NCI-H748 treated with DMSO at 0.1 percent for 48 hours (cell line): ENCODE measurements around the gene ZNFX1.

Source experiments
- DNase-seq: peaks from one replicate; lab custom pipeline; 2025; lab: John Stamatoyannopoulos, UW

The ZNFX1 gene

GRCh38 chr20:49292010-49292409, 14.2 kb upstream of the ZNFX1 start:
- no peak for DNase-seq

DNA sequence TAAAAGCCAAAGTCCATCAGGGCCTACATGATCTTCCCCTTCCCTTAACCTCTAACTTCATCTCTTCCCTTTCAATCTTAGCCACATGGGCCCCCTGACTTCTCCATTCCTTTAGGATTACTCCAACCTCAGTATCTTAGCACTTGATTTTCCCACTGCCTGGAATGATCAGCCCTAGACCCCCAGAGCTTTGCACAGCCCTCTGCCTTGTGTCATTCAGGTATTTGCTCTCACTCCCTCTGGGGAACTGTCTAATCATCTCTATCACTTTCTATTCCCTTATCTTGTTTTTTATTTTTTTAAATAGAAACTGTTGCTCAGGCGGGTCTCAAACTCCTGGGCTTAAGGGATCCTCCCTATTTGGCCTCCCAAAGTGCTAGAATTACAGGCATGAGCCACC, 13.3 kb upstream of the ZNFX1 start:
- no peak for DNase-seq

DNA sequence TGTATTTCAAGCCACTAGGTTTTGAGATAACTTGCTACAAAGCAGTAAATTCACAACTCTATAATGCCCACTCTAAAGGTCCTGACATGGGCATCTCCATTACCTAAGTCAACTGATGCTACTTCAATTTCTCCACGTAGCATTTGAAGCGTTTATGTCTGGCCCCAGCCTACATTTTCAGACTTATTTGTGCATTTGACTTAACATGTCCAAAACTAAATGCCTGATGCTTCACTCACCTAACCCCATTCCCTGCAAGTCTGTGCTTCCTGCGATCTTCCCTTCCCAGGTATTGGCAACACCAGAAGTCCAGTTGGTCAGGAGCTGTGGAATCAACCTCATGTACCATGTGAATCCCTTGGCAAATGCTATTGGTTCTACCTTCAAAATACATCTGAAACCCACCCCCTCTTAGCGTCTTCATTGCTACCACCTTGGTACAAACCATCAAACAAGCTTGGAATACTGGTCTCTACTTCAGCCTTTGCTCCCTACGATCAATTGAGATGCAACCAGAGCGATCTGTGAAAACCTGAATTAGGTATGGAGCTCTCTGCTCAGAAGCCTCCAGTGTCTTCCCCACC, 12.8 kb upstream of the ZNFX1 start:
- no peak for DNase-seq

- DNase-seq = no peak
Measured at GRCh38 chr20:49288784-49289696, 11.2 kb upstream of the ZNFX1 start.

DNA sequence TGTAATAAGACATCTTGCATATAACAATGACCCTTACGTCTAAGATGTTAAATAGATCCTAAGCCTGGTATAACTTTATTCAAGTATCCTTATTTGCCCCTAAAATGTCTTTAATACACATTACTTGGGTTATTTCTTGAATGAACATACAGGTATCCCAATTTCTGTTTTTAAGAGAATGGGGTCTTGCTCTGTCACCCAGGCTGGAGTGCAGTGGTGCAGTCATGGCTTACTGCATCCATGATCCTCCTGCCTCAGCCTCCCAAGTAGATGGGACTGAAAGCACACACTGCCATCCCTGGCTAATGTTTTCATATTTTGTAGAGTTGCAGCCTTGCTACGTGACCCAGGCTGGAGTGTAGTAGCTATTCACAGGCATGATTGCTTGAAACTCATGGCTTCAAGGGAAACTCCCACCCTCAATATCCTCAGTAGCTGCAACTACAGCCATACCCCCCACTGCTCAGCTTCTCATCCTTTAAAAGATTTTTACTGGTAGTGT, 10.4 kb upstream of the ZNFX1 start:
- DNase-seq = no peak

DNA sequence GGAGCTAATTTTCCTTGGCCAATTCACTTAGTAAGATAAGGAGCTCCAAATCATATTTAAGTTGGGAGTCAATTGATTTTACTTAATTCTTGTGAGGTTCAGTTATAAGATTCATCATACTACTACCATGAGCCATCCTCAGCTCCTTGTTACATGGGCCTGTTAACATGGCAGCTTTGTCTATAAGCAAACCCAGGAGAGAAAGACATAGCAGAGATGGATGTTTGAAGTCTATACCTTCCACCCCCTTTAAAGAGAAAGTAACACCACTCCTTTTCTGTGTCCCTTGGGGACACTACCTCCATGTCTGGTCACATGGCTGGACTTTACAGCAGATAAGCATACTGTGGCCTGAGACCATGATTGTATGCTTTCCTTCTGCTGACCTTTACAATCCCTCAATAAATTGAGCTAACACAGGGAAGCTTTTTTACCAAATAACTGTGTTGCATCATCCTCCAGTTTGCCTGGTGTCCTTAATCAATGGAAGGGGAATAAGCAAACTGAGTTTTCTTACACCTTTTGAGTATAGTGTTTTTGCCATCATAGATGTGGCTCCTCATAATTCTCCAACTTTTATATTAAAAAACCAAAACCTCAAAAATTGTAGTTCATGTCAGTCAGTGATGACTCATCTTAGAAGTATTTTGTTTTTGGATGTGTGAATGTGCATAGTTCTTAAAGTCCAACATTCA, 9.8 kb upstream of the ZNFX1 start:
- DNase-seq = no peak

DNA sequence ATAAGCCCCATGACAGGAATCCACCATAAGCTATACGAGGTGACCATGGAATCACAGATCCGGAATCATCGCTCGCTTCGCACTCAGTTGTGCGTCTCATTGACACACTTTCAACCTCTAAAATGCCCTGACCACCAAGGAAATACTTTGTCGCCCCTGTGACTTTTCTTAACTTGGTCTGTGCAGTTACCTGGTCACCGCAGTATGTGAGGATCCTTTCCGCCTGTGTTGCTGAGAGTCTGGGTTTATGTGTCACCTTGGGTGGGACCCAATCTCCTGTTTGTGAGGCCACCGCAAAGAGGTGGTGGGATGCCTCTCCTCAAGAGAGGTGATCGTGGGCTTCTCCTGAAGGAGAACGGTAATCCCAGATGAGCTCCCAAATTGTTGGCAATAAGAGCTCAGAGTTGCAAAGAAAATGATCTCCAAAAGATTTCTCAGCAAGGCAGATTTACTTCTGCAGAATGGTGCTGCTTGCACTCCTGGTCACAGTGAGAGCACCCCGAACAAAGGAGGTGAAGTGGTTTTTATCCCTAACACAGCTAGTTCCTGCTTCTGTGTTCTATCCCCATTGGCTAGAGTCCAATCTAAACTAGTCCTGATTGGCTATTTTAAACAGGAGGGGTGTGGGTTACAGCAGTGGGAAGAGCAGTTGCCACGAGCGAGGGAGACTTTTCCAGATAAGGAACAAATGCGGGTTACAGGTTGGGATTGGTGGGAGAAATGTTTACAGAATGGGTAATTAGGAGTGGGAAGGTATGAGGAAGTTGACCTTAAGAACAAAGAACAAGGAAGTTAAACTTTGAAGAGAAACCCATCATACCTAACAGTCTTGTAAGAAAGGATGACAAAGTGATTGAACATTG, 9.1 kb upstream of the ZNFX1 start:
- DNase-seq = no peak

GRCh38 chr20:49285813-49286494, 8.1 kb upstream of the ZNFX1 start:
- DNase-seq = no peak

DNA sequence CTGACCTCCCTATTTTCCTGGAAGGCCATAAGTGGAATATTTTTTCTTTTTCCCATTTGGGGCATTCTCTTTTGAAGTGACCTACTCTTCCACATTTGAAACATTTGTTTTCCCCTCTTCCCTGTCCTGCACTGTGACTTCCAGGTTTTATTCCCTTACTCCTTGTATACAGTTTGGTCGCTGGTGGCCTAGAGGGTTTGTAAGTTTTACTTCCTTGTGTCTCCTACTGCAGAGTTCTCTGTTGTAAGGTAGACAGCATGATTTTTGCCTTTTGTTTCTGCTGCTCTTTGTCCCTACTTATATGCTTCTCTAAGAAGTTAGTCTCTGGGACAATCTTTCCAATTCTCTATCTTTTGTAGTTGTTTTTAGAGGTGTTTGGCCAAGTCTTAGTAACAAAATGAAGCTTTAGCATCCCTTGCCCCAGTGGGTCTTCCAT, 7.4 kb upstream of the ZNFX1 start:
- no peak for DNase-seq

GRCh38 chr20:49284818-49285217, 7.0 kb upstream of the ZNFX1 start:
- DNase-seq = no peak

- no peak for DNase-seq
Measured at GRCh38 chr20:49283703-49284625, 6.1 kb upstream of the ZNFX1 start.

- DNase-seq = no peak
Measured at GRCh38 chr20:49283176-49283702, 5.4 kb upstream of the ZNFX1 start.

GRCh38 chr20:49282584-49283171, 4.8 kb upstream of the ZNFX1 start:
- no peak for DNase-seq

DNA sequence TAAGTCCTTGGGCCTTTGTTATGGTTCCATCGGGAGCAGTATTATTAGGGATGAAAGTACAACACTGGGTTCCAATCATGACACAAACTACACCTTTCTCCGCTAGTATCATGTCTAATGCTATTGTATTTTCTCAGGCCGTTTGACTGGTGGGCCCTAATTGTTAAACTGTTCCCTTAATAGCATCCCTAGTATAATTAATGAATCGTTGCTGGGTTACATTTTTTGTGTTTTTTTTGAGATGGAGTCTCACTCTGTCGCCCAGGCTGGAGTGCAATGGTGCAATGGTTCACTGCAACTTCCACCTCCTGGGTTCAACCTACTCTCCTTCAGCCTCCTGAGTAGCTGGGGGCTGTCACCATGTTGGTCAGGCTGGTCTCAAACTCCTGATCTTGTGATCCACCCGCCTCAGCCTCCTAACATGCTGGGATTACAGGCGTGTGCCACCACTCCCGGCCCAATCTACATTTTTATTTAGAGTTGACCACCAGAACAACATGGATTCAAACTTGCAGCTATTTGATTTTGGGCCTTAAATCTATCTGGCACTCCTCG, 4.1 kb upstream of the ZNFX1 start:
- DNase-seq = no peak

DNA sequence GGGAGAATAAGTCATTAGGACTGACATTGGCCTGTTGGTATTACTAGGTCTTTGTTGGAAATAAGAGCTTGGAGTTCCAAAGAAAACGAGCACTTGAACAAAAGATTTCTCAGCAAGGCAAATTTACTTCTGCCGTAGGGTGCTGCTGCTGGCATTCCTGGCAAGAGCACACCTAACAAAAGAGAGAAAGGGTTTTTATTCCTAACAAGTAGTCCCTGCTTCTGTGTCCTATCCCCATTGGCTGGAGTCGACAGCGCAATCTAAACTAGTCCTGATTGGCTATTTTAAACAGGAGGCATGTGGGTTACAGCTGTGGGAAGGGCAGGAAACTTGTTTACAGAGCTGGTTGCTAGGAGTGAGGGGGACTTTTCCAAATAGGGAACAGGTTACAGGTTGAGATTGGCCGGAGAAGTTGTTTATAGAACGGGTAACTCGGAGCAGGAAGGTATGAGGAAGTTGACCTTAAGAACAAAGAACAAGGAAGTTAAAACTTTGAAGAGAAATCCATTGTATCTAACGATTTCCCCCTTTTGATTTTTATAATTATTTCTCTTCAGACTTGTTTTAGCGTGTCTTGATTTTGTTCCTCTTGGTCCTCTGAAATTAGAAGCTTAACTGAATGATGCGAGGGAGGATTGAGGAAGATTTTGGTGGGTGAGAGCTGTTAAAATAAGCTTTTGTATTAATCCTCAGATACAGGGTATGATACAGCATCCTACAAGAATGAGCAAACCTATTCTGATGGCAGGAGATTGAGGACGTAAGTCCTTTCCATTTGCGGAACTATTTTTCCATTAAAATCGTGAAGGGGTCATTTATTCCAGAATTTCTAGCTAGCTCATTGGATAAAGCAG, 3.4 kb upstream of the ZNFX1 start:
- DNase-seq = no peak

DNA sequence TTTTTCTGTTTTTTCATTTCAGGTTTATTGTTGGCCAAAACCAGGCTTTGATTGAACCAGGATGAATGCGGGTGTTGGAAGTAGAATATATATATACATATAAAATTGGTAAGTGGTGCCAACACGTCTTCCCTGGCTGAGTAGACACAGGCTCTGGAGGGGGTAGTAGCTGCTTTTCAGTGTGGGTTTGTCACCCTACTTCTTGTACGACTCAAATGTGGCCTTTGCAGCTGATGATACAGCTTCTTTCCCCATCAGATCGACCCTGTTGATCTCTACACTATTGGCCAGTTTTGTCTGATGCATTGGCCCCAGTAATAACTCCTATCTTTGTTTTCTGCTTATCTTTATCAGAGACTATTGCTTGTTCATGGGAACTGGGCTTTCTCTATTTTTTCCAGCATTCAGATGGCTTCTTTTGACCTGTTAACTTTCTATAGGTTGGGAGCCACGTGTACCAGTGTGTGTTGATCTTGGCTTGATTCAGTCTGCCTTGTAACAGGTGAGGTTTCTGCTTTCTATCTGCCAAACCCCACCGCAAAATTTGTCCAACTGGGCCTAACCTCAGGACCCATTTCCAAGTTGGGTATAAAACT, 2.7 kb upstream of the ZNFX1 start:
- DNase-seq = no peak

- DNase-seq = no peak
Measured at GRCh38 chr20:49279677-49280462, 2.0 kb upstream of the ZNFX1 start.
